GM21367 (cell line): ENCODE data around the gene C18orf63.
A peak's percentile ranks its signal among the peaks of the same experiment; 100 is the strongest.
"Not testable (repeated sequence)": the region's sequence is repeated elsewhere in the genome, so short reads cannot be mapped to it uniquely, and the experiment has no call there.

Experiments used
- ATAC-seq: cut with Tn5 transposase; IDR thresholded peaks from one replicate; pipeline ENCODE4 v1.9.1; 2021; ENCODE audit not compliant: unreplicated experiment

Gene C18orf63

DNA sequence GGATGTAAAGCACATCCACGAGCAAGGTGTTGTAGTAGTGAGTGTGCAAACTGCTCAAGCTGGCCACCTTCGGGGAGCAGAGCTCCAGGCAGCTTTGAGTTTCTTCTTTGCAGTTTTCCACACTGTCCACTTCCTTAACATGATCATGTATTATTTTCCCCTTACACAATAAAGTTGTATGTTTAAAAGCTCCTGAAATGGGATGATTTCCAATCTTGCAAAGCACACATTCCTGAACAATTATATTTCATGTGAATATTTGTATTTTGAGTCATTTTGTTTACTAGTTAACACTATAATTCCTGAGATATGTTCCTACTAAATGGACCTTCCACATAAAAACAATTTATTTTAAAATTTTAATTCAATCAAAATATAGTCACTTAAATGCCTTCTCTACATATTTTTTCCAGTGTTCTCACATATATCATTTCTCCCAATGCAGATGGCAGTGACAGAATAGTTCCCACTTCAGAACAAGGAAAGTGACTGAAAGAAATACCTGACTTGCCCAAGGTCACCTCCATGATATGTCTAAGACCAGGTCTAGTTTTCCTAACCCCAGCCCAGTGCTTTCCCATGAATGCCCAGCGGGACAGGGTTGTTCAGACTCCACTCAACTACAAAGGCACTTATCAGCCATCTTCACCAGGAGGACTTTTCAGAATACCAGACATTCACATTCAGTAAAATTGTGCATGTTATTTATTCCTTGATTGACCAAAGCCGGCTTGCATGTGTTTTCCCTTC lies 29.4 kb upstream of the C18orf63 start:
- ATAC-seq: no peak

DNA sequence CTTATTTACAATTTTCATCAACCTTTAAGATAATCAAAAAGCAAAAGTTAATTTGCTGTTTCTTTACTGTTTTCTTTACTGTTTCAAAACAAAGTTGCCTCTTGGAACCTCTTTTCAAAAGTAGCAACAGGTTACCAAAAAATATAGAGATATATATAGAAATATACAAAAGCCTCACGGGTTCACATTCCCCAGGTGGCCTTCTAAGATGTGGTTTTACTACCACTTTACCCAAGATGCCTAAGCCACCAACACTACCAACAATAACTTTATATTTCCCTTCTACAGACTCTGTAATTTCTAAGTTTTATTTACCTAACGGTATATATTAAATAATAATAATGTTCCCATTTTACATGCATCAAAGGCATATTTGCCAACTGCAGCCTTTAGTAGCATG lies 28.8 kb upstream of the C18orf63 start:
- no peak for ATAC-seq

DNA sequence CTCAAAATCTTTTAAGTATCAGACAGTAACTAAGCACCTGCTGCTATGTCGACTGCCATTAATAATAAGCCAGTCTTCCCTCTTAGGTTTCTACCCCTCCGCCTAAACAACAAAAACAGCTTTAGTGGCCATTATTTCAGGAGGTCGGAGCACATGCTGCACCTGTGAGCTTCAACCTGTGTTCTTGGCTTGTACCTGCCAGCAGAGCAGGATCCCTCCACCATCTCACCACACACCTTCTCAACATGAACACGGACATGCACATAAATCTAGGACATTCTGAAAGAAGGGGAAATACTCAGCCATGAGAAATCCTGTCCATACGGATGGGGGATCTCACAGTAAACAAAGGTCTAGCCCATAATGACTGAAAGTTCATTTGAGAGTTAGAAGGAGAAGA lies 27.6 kb upstream of the C18orf63 start:
- no peak for ATAC-seq

DNA sequence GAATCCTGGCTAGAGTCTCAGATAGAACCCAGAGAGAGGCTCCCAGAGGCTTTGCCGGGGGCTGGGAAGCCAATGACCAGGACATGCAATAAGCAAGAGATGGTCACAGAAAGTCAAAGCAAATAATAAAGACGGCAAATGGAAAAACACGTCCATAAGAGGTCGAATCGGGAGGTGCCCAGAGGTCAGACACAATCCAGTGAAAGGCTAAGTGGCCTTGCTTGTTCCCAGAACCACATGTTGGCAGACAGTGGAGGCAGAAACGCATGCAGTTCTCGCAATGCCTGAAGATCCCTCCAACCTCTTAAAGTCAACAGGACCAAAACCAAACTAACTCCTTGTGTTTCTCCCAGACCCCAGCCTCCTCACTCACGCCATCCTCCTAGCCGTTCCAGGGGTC lies 26.9 kb upstream of the C18orf63 start:
- ATAC-seq: no peak

DNA sequence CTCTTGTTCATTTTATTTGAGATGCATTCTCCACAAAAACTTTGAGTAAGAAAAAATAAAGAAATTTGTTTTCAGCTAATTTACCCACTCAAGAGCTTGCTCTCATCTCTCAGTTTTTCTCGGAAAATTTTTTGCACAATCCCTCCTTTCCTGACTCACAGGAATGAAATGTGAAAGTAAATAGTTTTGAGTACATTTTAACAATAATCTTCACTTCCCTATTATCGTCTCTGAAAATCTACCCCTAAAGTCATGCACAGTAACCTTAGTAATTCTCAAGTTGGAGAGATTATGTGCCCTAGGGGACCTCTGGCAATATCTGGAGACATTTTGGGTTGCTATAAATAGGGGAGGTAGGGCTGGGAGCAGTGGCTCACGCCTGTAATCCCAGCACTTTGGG lies 26.5 kb upstream of the C18orf63 start:
- no peak for ATAC-seq

DNA sequence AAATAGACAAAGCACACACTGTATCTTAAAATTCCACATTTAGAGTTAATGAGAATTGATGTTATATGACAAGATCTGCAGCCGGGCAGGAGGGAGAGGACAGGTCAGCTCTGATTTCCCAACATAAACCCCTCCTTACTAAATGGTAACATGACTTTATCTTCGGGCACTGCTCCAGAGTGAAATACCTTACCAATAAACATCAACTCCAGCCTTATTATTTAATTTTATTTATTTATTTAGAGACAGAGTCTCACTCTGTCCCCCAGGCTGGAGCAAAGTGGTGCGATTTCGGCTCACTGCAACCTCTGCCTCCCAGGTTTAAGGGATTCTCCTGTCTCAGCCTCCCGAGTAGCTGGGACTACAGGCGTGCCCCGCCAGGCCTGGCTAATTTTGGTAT lies 25.6 kb upstream of the C18orf63 start:
- ATAC-seq: no peak

DNA sequence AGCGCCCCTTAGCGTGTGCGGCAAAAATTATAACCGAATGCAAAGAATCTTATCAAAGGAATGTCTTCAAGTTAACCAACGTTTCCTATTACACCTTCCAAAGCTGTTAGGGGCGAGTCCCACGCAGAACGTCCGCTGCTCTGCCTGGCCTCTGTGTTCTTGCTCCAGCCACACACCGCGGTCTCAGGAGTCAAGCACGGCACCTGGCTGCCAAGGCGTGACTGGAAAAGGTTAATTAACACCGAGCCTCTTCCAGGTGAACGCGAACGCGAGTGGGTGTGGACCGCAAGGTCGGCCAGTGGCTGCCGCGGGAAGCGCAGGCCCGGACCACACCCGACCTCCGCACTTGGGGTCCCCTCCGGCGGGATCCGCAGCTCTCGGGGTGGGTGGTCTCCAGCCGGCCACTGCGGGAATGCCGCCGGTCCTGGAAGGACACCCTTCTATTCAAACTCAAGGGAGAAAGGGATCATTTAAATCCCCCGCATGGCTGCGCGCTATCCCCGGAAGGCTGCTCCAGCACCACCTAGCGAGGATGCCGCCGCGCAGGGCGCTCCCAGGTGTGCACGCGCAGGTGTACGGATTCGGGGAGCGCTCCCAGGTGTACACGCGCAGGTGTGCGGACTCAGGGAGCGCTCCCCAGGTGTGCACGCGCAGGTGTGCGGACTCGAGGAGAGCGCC lies 24.7 kb upstream of the C18orf63 start:
- ATAC-seq: no peak

DNA sequence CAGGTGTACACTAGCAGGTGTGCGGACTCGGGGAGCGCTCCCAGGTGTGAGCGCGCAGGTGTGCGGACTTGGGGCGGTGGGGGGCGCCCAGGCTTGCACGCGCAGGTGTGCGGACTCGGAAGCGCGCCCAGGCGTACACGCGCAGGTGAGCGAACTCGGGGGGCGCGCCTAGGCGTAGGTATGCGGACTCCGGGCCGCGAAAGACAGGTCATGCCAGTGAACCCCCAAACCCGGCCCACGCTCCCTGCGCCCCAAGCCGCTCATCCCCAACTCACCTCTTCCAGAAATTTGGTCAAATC lies 24.2 kb upstream of the C18orf63 start:
- no peak for ATAC-seq

DNA sequence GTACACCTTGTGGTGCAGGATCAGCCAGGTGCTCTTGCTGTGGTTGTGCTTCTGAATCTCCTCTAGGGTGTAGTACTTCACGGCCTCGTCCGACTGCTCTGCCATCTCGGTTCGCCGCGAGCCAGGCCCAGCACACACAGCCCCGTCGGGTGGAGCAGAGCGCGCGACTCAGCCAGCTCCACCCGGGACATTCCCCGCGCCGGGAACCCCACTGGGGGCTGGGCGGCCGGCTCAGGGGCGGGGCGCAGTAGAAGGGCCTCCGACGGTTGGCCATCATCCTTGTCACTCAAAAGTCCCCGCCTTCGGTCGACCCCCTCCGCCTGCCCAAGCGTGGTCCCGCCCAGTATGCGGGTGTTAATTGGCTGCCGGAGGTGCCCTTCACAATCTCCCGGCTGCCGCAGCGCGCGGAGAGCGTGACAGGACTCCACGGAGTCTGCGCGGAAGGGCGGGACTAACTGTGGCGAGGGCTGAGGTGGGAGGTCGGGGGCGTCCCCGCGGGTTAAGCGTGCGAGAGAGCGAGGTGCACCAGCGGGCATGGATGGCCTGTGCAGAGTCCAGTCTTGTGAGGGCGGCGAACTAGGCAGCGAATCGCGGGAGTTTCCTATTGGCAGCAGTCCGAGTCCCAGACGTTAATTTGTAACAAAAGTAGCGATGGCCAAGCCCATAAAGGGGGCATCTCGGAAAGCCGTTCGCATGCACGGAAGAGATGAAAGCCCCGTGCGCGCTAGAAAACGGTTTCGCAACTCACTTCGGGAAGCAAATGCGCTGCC lies 23.7 kb upstream of the C18orf63 start, which contains the start of gene CYB5A:
Gene CYB5A (minus strand): TSS at position 193 of the 770 bp plus-strand sequence. CDS start 88 bp downstream, at position 105.
- peak; percentile 99 for ATAC-seq

DNA sequence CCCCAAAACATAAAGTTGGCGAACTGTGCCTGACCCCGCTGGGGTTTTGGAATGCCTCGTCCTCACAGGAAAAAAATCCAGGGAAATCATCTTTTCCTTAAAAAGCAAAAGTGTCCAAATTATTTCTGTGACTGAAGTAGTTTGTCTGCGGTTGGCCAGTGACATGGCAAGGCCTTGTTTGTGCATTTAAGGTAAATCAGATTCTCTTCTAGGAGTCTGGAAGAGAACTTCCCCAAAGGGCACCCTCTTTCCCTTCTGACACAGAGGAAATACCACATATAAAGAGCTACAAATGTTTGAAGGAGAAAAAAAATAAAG lies 23.1 kb upstream of the C18orf63 start:
- ATAC-seq: no peak

DNA sequence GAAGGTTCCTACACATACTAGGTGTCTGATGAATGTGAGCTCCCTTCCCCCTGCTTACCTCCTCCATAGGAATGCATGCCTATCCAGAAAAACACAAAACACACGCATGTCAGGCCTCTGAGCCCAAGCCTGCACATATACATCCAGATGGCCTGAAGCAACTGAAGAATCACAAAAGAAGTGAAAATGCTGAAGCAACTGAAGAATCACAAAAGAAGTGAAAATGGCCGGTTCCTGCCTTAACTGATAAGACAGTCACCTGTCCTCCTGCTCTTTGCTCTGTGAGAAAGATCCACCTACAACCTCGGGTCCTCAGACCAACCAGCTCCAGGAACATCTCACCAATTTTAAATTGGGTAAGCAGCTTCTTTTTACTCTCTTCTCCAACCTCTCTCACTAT lies 22.7 kb upstream of the C18orf63 start:
- not testable (repeated sequence) for ATAC-seq

DNA sequence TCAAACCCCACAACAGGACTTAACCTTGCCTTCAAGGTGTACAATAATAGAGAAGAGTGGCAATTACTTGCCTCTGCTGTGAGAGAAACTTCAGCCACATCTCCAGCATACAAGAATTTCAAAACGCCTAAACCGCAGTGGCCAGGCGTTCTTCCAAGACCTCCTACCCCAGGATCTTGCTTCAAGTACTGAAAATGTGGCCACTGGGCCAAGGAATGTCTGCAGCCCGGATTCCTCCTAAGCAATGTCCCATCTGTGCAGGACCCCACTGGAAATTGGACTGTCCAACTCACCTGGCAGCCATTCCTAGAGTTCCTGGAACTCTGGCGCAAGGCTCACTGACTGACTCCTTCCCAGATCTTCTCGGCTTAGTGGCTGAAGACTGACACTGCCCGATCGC lies 21.1 kb upstream of the C18orf63 start:
- ATAC-seq: no peak

DNA sequence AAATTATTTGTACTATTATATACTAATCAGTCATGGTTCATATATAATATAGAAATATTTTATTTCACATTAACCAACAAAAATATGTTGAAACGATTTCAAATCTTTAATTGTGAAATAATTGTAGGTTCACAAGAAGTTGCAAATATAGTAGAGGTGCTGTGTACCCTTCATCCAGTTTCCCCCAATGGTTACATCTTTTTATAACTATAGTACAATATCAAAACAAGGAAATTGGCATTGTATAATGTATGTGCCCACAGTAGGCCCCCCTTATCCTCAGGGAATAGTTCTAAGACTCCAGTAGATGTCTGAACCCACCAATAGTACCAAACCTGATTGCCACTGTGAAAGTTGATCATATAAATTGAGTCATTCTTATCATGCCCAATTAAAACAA lies 16.5 kb upstream of the C18orf63 start:
- ATAC-seq: no peak

DNA sequence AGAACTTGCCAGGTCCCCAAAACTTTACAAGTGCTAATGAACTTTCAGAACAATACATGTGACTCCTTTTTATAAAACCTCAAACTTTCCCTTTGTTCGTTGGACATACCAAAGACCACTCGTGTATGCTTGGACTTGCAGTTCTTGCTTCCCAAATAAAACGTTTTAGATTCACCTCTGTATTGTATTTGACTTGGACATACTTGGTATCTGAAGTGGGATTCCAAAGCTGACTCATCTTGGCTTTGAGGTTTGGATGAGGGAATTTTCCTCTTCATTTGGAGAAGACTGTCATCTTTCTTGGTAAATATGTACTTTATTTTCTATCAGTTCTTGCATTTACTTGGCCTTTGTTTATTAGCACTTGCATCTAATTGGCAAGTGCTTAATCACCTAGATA lies 15.9 kb upstream of the C18orf63 start:
- ATAC-seq: no peak

DNA sequence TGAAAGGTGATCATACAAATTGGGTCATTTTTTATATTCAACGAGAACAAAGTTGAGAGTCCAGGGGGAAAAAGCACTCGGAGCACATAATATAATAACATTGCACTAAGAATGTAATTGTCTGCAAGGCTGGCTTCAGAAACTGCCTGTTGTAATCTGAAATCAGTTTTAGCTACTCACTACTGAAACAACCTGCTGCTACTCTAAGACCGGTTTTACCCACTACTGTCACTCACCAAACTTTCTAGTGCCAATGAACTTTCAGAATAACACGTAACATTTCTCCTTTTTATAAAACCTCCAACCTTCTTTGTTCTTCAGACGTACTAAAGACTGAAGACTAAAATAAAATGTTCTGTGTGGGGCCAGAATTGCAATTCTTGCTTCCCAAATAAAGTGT lies 12.3 kb upstream of the C18orf63 start:
- no peak for ATAC-seq

DNA sequence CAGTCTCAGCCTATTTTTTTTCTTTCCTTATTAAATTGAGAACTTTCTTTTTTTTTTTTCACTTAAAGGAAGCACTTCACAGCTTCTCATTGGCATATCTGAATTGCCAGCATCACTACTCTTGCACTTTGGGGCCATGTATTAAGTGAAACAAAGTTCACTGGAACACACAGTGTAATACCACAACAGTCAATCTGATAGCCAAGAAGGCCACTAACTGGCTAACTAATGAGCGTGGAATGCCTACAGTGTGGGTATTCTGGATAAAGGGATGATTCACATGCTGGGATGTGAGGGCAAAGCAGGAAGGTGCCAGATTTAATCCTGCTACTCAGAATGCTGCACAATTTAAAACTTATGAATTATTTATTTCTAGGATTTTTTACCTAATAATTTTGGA lies 11.7 kb upstream of the C18orf63 start:
- no peak for ATAC-seq

DNA sequence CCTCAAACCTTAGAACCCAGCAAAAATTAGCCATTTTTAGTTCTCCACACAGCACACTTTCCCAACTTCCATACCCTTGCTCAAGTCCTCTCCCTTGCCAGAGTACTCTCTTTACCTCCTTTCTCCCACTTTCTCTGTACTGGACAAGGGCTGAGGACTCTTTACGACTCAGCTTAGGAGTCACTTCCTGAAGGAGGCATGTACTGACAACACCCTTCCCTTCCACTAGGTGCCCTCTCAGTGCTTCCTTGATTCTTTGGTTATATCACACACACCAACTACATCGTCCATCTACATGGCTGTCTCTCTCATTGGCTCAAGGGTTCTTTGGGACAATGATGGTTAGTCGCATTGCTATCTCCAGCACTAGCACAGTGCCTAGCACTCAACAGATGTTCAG lies 5.2 kb upstream of the C18orf63 start:
- peak; percentile 91 for ATAC-seq

DNA sequence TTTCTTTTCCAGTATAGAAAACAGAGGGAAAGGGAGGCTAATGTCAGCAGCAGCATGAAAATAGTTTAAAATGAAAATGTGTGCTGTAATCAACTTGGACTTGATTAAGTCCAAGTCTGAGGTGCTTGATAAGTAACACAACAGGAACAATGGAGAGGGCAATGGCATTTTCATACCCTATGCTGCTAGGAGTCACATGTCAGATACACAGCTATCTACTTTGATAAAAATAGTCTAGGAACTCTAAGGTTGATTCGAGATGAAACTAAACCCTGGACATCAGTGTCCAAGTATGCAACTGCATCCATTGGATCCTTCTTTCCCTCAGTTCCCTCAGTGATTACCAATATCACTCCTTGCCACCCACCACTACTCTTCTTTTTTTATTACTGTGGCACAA lies 4.6 kb upstream of the C18orf63 start:
- ATAC-seq: no peak

DNA sequence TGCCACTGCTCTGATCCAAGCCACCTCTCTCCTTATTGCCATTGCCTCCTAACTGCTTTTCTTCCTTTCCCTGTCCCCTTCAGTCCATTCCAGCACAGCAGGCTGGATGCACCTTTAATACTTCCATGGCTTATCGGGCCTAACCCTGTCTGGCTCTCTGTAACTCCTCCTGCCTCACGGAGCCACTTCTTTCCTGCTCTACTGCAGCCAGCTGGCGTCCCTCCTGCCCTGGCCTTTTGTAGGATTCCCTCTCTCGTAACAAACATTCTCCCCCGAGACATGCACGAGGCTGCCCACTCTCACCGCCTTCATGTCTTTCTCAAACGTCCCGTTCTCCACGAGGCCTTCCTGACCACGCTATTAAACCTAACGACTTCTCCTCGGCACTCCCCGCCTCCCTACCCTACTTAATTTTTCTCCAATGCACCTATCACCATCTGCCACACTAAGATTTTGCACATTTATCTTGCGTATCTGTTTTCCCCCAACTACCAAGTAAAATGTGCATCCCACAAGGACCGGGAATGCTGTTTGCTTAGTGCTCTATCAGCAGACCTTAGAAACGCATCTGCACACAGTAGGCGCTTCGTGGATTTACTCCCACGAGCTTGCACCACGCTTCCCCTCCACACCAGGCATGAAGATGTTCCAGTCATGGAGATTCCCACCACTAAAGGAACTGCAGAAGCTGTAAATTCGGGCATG lies 728 bp upstream of the C18orf63 start:
- ATAC-seq: no peak

DNA sequence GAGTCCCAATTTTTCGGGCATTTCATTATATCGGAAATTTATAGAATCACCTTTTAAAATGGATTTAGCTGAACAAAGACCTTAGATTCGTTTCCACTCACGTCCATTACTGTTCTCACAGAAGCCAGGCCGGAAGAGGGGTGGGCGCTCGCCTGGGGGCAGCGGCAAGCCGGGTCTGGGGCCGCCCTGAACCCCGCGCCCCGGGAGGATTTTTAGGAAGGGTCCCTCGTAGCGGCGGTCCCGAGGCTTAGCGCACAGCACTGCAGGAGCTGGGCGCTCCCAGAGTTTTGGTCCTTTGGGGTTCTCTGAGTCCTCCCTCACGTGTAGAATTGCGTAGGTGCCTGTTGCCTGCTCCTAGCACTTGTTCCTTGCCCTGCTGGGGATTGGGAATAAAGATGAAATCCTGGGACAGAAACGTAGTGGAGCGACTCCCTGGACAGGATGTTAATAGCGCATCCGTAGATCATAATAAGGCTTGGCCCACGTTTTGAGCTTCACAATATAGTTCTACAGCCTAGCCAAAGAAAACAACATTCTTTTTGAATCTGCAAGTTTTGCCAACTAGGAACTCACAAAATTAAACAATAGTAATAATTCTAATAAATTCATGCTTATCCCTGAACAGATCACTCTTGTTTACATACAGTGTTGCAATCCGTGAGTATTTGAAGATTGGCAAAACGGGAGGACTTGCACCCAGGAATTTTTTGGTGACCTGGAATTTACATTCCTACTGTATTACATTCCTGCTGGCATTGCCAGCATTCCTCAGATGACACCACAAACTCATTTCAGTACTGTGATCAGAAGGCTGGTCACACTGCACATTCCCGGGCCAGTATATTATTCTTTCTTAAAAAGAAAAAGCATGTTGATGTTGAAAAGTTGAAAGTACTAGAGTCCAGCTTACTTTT lies 875 bp downstream of the C18orf63 start:
- no peak for ATAC-seq

DNA sequence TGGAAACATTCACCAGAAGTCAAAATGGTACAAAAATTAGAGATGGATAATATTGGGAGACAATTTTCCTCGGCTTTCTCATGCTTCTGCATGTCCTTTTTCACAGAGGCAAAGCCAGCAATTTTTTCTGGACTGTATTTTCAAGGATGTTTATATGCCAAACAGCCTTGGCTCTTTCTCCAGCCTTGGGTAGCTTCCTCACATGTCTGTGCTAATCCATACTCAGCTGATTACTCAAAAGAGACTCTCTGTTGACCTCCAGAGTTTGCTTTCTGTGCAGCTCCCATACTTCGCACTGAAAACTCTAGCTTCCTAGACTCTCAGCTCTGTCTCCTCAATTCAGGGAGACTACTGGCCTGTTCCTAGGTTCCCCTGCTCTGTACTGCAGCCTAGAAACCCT lies 10.6 kb downstream of the C18orf63 start:
- no peak for ATAC-seq
